Left cardiac atrium (tissue), 2 donors: ENCODE results near the gene ZNF835. TPM values are rescaled to one million over a fixed set of nuclear protein-coding genes. Genes with fewer than 3 reads are reported as not detected.

Source experiments
- total RNA-seq, 2 donors: library from RNA; stranded (reverse); fragmentation: NEBNext Ultra II Directional; extraction: Animal tissue kit (Norgen Biotek cat#: 25700); gene quantifications; one replicate each; pipeline ENCODE4 v1.2.1, GENCODE V29; 2021
- donor health status: DM: no; HTN: yes; CAD: no; lungs with severe emphysema.
- donor health status: DM: yes; HTN: yes; CAD: no.

The ZNF835 gene
- total RNA-seq, 2 donors from 2014 or later, result 2.2 to 4.1 TPM

Other genes starting within 250 kb of the ZNF835 start
- 1 to 10 TPM; 4.0 to 4.9 TPM for gene ZNF667, start 194.4 kb downstream of the ZNF835 start, total RNA-seq
- 1 to 10 TPM; 4.7 to 5.4 TPM for gene ZNF471, start 163.9 kb downstream of the ZNF835 start, total RNA-seq
- 1 to 10 TPM; 4.8 to 5.7 TPM for gene ZFP28, start 132.8 kb downstream of the ZNF835 start, total RNA-seq
- gene ZNF470, start 104.3 kb downstream of the ZNF835 start, total RNA-seq, result 1 to 10 TPM; 3.4 TPM
- 1 to 10 TPM; 5.6 to 7.8 TPM for gene ZNF71, start 76.5 kb downstream of the ZNF835 start, total RNA-seq
- gene SMIM17, start 28.6 kb downstream of the ZNF835 start, total RNA-seq, result under 1 TPM in 1 of 2 donors, not detected in 1; 0.39 TPM
- gene PEG3, start 169.0 kb upstream of the ZNF835 start, total RNA-seq, result 10 to 100 TPM in 1 of 2 donors, 1 to 10 TPM in 1; 8.0 to 10.7 TPM
- gene ZIM2, start 169.0 kb upstream of the ZNF835 start, total RNA-seq, result not detected